Prostate gland (tissue), 2 donors: ENCODE data around the gene CRYBA2. TPM values are rescaled to one million over a fixed set of nuclear protein-coding genes. Genes with fewer than 3 reads are reported as not detected.

Source experiments
- DNase-seq: peaks from one replicate; pipeline ENCODE4 v3.0.0-alpha.2; 2019; ENCODE audit warnings: low spot score
- H3K27ac ChIP-seq, 2 donors: fragments of 200-600 bp; sonication (generic); 2 replicates each; pipeline ENCODE4 v1.5.1; 2017 to 2019
- H3K27me3 ChIP-seq: fragments of 200-600 bp; sonication (generic); replicated peaks from 2 replicates; pipeline ENCODE4 v1.5.1; 2019; ENCODE audit not compliant: insufficient read depth
- H3K36me3 ChIP-seq, 2 donors: fragments of 200-600 bp; sonication (generic); 1 replicate in 1 of 2; 2 replicates in 1 of 2; pipeline versions ENCODE4 v1.5.1 to v1.8.1; 2017 to 2019
- H3K4me1 ChIP-seq: fragments of 200-600 bp; sonication (generic); replicated peaks from 2 replicates; pipeline ENCODE4 v1.5.1; 2019
- H3K4me3 ChIP-seq, 2 donors: fragments of 200-600 bp; sonication (generic); 2 replicates each; pipeline ENCODE4 v1.5.1; 2017 to 2019
- H3K9me3 ChIP-seq: fragments of 200-600 bp; sonication (generic); 2 replicates; pipeline ENCODE4 v1.5.1; 2017
- POLR2A ChIP-seq: fragments of 450-650 bp; IDR thresholded peaks from one replicate; pipeline ENCODE4 v1.6.1; 2016; ENCODE audit warnings: antibody characterized with exemption, mild to moderate bottlenecking
- POLR2AphosphoS5 ChIP-seq: sonication (generic); formaldehyde crosslinking; IDR thresholded peaks from one replicate; pipeline ENCODE4 v1.6.1; 2017; ENCODE audit warnings: antibody characterized with exemption
- WGBS: methylation state at CpG from one replicate; pipeline ENCODE4 v1.1.5; 2018; 5-methylcytosine and 5-hydroxymethylcytosine counted together
- intact Hi-C: fragments of 100-400 bp; cut with DNase I; formaldehyde crosslinking; loops from one replicate; pipeline ENCODE4 v1.14.2; 2022
- total RNA-seq, 2 donors: library from RNA; depleted of rRNA; stranded (reverse); fragments of >200 nt; gene quantifications; one replicate each; pipeline ENCODE4 v1.1.0, GENCODE V29; 2016
- TF ChIP-seq, protein P1 (sequence below), 4 experiments: fragments of 200-600 bp in 2 of 4; fragments of 450-650 bp in 2 of 4; sonication (generic) in 2 of 4; IDR thresholded peaks; 1 replicate in 3 of 4; 2 replicates in 1 of 4; pipeline ENCODE4 v1.5.1; 2016 to 2019; ENCODE audit warnings: antibody characterized with exemption in 4 of 4, mild to moderate bottlenecking in 2 of 4, moderate library complexity in 2 of 4

Gene CRYBA2
- total RNA-seq, 2 donors from 2014 or later, result 3.0 TPM; not detected in 1

DNA sequence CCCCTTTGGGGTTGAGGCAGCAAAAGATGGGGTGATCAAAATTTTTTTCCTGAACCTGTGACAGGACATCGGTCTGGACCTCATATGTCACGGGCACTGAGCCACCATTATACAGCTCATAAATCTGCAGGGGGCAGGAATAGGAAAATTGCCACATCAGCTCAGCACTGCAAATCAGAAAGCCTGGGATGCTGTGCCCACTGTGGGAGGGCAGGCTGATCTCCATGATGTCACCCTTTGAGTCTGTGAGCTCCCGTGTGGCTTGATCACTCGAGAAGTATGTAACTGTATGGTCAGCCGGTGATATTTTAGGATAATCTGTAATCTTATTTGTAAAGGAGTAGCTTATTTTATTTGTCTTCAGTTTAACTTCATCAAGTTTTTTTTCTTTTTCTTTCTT is 17.7 kb upstream of the CRYBA2 start:
- Histone ChIP-seq H3K27me3 (no peaks in the 10 kb centered on the region), H3K9me3 (no peaks in the 10 kb centered on the region), H3K36me3 (no peaks in the 10 kb centered on the region), H3K27ac (no peak overlapping the region), H3K4me1 (no peaks in the 10 kb centered on the region), H3K4me3 (no peak overlapping the region)
- WGBS, result 85% methylated on average over 5 of the region's 5 CpGs
- intact Hi-C loops, result no loop called here
- TF ChIP-seq POLR2AphosphoS5 (no peak), POLR2A (no peak)
- TF ChIP-seq, protein P1, sequence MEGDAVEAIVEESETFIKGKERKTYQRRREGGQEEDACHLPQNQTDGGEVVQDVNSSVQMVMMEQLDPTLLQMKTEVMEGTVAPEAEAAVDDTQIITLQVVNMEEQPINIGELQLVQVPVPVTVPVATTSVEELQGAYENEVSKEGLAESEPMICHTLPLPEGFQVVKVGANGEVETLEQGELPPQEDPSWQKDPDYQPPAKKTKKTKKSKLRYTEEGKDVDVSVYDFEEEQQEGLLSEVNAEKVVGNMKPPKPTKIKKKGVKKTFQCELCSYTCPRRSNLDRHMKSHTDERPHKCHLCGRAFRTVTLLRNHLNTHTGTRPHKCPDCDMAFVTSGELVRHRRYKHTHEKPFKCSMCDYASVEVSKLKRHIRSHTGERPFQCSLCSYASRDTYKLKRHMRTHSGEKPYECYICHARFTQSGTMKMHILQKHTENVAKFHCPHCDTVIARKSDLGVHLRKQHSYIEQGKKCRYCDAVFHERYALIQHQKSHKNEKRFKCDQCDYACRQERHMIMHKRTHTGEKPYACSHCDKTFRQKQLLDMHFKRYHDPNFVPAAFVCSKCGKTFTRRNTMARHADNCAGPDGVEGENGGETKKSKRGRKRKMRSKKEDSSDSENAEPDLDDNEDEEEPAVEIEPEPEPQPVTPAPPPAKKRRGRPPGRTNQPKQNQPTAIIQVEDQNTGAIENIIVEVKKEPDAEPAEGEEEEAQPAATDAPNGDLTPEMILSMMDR (IDR thresholded peaks at IDR 0.05), result no peak
- no peak for DNase-seq

DNA sequence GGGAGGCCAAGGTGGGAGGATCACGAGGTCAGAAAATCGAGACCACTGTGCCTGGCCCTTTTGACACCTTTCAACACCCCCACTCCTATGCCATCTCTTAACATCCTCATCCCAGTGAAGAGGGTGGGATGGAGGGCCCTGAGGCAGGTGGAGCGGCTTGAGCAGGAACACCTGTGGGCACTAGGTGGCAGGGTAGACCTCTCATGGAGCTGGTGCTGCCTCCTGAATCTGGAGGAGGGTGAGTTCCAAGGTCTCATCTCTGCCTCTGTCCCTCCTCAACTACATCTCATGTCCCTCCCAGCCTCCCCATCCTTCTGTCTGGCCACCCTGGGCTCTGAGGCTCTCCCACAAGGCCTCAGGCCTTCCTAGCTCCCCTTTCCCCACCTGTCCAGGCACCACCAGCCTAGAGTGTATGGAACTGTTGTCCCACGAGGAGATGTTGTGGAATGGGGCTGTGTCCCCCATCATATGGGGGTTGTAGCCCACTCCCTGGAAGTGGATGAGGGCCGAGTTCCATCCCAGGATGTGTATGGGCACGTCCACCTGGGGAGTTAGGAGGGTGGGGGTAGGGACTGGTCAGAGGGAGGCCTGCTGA is 17.0 kb upstream of the CRYBA2 start:
- intact Hi-C loops, result no loop called here
- no peaks in the 10 kb centered on the region for H3K36me3 ChIP-seq
- no peak for DNase-seq
- no peaks in the 10 kb centered on the region for H3K9me3 ChIP-seq
- TF ChIP-seq, protein P1 (IDR thresholded peaks at IDR 0.05), result peak in 2 of 4 experiments; percentile 32 to 58
- no peak for TF ChIP-seq POLR2AphosphoS5
- H3K27ac ChIP-seq, result no peak overlapping the region
- no peak overlapping the region for H3K4me3 ChIP-seq
- WGBS, result 47% methylated on average over 6 of the region's 6 CpGs
- H3K27me3 ChIP-seq, result no peaks in the 10 kb centered on the region
- no peaks in the 10 kb centered on the region for H3K4me1 ChIP-seq

DNA sequence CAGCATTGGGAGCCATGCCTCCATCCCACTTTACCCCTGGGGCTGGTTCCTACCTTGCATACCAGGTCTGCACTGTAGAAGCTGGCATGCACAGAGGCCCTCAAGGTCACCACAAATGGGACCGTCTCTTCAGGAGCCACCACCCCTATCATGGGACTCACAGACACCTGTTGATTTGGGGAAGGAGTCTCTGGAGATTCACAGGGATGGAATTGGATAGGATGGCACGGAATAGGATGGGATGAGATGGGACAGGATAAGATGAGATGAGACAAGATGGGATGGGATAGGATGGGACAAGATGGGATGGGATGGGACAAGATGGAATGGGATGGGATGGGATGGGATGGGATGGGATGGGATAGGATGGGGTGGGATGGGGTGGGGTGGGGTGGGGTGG is 16.1 kb upstream of the CRYBA2 start:
- 77% methylated on average over 2 of the region's 2 CpGs for WGBS
- Histone ChIP-seq H3K4me1 (no peaks in the 10 kb centered on the region), H3K27me3 (no peaks in the 10 kb centered on the region), H3K9me3 (no peaks in the 10 kb centered on the region), H3K36me3 (no peaks in the 10 kb centered on the region), H3K4me3 (no peak overlapping the region), H3K27ac (no peak overlapping the region)
- intact Hi-C loops, result no loop called here
- no peak for DNase-seq
- TF ChIP-seq, protein P1 (IDR thresholded peaks at IDR 0.05), result no peak

GRCh38 chr2:219003979-219004378 is 10.8 kb upstream of the CRYBA2 start:
- H3K27ac ChIP-seq, result no peak overlapping the region
- peaks cover 10% of the 10 kb centered on the region for H3K4me1 ChIP-seq
- TF ChIP-seq POLR2A, result no peak
- TF ChIP-seq, protein P1 (IDR thresholded peaks at IDR 0.05), result no peak
- TF ChIP-seq POLR2AphosphoS5, result no peak
- H3K4me3 ChIP-seq, result no peak overlapping the region
- WGBS, result 94% methylated on average over 3 of the region's 3 CpGs
- H3K9me3 ChIP-seq, result no peaks in the 10 kb centered on the region
- DNase-seq, result no peak
- intact Hi-C loops, result no loop called here
- no peaks in the 10 kb centered on the region for H3K36me3 ChIP-seq
- no peaks in the 10 kb centered on the region for H3K27me3 ChIP-seq

- no peak for DNase-seq
- Histone ChIP-seq H3K4me3 (peak overlapping the region in 1 of 2 donors; percentile 53), H3K9me3 (no peaks in the 10 kb centered on the region), H3K27me3 (no peaks in the 10 kb centered on the region), H3K36me3 (no peaks in the 10 kb centered on the region), H3K27ac (peak overlapping the region in 1 of 2 donors; percentile 95), H3K4me1 (peaks cover 10% of the 10 kb centered on the region)
- WGBS, result 15% methylated on average over 20 of the region's 20 CpGs
- no peak for TF ChIP-seq POLR2AphosphoS5
- no peak for TF ChIP-seq POLR2A
- TF ChIP-seq, protein P1 (IDR thresholded peaks at IDR 0.05), result no peak
- intact Hi-C loops, result no loop called here
These were observed 10.0 kb upstream of the CRYBA2 start for GRCh38 chr2:219003267-219003634.
